GM23338 (cell line): ENCODE measurements around the gene SLC30A10.

Experiments used
- CREB1 ChIP-seq: fragments of 250-450 bp; sonication (Bioruptor Pico); IDR thresholded peaks from 2 replicates; pipeline ENCODE4 v1.5.0; 2020; ENCODE audit warnings: low read depth, mild to moderate bottlenecking, moderate library complexity
- EZH2 ChIP-seq: fragments of 200-600 bp; sonication (generic); IDR thresholded peaks from one replicate; pipeline ENCODE4 v1.8.0; 2017; ENCODE audit warnings: antibody characterized with exemption, mild to moderate bottlenecking, low read depth; ENCODE audit not compliant: unreplicated experiment
- EZH2phosphoT487 ChIP-seq: fragments of 200-600 bp; sonication (generic); IDR thresholded peaks from one replicate; pipeline ENCODE4 v1.8.1; 2018; ENCODE audit warnings: antibody characterized with exemption; ENCODE audit not compliant: unreplicated experiment
- JUNB ChIP-seq: IDR thresholded peaks from one replicate; pipeline ENCODE4 v1.6.1; 2016; ENCODE audit warnings: antibody characterized with exemption; ENCODE audit not compliant: unreplicated experiment
- POLR2AphosphoS5 ChIP-seq: IDR thresholded peaks from 2 replicates; pipeline ENCODE4 v1.6.1; 2016; ENCODE audit warnings: antibody characterized with exemption, low read depth
- REST ChIP-seq: IDR thresholded peaks from one replicate; pipeline ENCODE4 v1.6.1; 2018; ENCODE audit warnings: antibody characterized with exemption; ENCODE audit not compliant: unreplicated experiment
- STAT1 ChIP-seq: IDR thresholded peaks from one replicate; pipeline ENCODE4 v1.6.1; 2016; ENCODE audit warnings: antibody characterized with exemption; ENCODE audit not compliant: unreplicated experiment
- ZNF114 ChIP-seq: fragments of 250-450 bp; sonication (Bioruptor Pico); IDR thresholded peaks from 2 replicates; pipeline ENCODE4 v1.5.0; 2020; ENCODE audit warnings: mild to moderate bottlenecking, moderate library complexity
- ZNF331 ChIP-seq: fragments of 250-450 bp; sonication (Bioruptor Pico); IDR thresholded peaks from 2 replicates; pipeline ENCODE4 v1.5.0; 2020; ENCODE audit warnings: low read depth, mild to moderate bottlenecking, moderate library complexity
- ZNF462 ChIP-seq: fragments of 250-450 bp; sonication (Bioruptor Pico); IDR thresholded peaks from 2 replicates; pipeline ENCODE4 v1.5.0; 2020; ENCODE audit warnings: mild to moderate bottlenecking, moderate library complexity
- TF ChIP-seq, protein P1 (sequence below), 2 experiments: fragments of 200-600 bp in 1 of 2; sonication (generic) in 1 of 2; conservative IDR thresholded peaks; 2 replicates each; pipeline versions ENCODE4 v1.5.1 to v1.6.1; 2016 to 2017; ENCODE audit warnings: antibody characterized with exemption in 2 of 2, low read depth in 2 of 2, mild to moderate bottlenecking in 2 of 2, moderate library complexity in 1 of 2
- TF ChIP-seq, protein P2 (sequence below): IDR thresholded peaks from 2 replicates; pipeline ENCODE4 v1.6.1; 2016; ENCODE audit warnings: antibody characterized with exemption

GRCh38 chr1:219909476-219909875 is 18.9 kb downstream of the SLC30A10 start:
- TF ChIP-seq ZNF331 (no peak), EZH2phosphoT487 (no peak), CREB1 (CRISPR knock-in tag) (no peak), EZH2 (no peak), ZNF462 (no peak), POLR2AphosphoS5 (no peak), STAT1 (no peak), REST (no peak), JUNB (no peak), ZNF114 (no peak)
- TF ChIP-seq, protein P1, sequence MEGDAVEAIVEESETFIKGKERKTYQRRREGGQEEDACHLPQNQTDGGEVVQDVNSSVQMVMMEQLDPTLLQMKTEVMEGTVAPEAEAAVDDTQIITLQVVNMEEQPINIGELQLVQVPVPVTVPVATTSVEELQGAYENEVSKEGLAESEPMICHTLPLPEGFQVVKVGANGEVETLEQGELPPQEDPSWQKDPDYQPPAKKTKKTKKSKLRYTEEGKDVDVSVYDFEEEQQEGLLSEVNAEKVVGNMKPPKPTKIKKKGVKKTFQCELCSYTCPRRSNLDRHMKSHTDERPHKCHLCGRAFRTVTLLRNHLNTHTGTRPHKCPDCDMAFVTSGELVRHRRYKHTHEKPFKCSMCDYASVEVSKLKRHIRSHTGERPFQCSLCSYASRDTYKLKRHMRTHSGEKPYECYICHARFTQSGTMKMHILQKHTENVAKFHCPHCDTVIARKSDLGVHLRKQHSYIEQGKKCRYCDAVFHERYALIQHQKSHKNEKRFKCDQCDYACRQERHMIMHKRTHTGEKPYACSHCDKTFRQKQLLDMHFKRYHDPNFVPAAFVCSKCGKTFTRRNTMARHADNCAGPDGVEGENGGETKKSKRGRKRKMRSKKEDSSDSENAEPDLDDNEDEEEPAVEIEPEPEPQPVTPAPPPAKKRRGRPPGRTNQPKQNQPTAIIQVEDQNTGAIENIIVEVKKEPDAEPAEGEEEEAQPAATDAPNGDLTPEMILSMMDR (conservative IDR thresholded peaks at IDR 0.05; ENCODE audit: low read depth in 2 of 2), result no peak
- TF ChIP-seq, protein P2, sequence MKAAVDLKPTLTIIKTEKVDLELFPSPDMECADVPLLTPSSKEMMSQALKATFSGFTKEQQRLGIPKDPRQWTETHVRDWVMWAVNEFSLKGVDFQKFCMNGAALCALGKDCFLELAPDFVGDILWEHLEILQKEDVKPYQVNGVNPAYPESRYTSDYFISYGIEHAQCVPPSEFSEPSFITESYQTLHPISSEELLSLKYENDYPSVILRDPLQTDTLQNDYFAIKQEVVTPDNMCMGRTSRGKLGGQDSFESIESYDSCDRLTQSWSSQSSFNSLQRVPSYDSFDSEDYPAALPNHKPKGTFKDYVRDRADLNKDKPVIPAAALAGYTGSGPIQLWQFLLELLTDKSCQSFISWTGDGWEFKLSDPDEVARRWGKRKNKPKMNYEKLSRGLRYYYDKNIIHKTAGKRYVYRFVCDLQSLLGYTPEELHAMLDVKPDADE, result no peak
